ENCODE results near the gene HMCN2.
A peak's percentile ranks its signal among the peaks of the same experiment; 100 is the strongest.

HMCN2 gene

DNA sequence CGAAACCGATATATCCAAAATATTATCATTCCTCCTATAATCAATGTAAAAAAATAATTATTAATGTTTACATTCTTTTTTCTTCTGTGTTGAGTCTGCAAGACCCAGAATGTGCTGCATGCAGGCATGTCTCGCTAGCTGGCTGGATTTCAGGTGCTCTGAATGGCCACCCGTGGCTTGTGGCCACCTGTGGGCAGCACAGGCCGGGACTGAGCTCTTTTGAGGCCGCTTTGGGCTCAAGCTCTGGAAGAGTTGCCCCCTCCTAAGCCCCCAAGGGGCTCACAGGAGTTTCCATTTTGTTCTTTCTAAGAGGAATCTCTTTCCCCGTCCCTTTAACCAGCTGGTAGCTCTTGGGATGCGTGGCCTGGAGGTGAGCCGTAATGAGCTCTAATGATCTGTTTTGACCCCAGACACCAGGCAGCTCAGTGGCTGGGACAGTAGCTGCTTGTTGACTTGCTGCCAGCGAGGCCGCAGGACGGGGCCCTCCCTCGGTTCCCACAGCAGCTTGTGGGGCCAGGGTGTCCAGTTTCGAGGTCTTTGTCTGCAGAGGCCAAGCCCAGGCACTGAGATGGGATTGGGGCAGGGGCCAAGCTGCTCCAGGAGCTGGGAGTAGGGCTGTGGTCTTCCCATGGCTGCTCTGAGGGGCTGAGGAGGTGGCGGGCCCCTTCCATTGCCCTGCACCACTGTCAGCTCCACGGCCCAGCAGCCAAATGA, 200.0 kb downstream of the HMCN2 start:
- H3K14ac ChIP-seq (ENCODE audit: low read length in 2 of 2), result no peak overlapping the region
- H3K9me3 ChIP-seq (ENCODE audit: control insufficient read depth, low read length), result no peaks in the 10 kb centered on the region
- H4K91ac ChIP-seq (ENCODE audit: low read length), result no peak overlapping the region
- no peak overlapping the region for H3K18ac ChIP-seq (ENCODE audit: low read depth in 1 of 2, low read length in 2 of 2)
- H3K4me2 ChIP-seq (ENCODE audit: low read length, poor library complexity, severe bottlenecking), result no peak overlapping the region
- H2AFZ ChIP-seq (ENCODE audit: low read depth, low read length), result no peak overlapping the region
- peaks cover 53 to 85% of the 10 kb centered on the region in 2 experiments for H3K36me3 ChIP-seq (ENCODE audit: control insufficient read depth in 1 of 2, insufficient read depth in 2 of 2, low read depth in 1 of 2, low read length in 2 of 2)
- no peak for DNase-seq
- no peak overlapping the region for H2BK5ac ChIP-seq (ENCODE audit: low read depth, low read length, poor library complexity, severe bottlenecking)
- no peak overlapping the region for H2AK5ac ChIP-seq (ENCODE audit: low read length, severe bottlenecking)
- no peak overlapping the region for H3K27ac ChIP-seq (ENCODE audit: low read length, poor library complexity, severe bottlenecking)
- no peak overlapping the region for H3K23ac ChIP-seq (ENCODE audit: low read length in 2 of 2)
- H3K4me1 ChIP-seq (ENCODE audit: control insufficient read depth, insufficient read depth, low read depth, low read length), result no peaks in the 10 kb centered on the region
- no peaks in the 10 kb centered on the region for H3K27me3 ChIP-seq (ENCODE audit: control insufficient read depth in 1 of 2, insufficient read depth in 1 of 2, low read length in 2 of 2)
- WGBS, result 74% methylated on average over 12 of the region's 16 CpGs
- H2BK12ac ChIP-seq (ENCODE audit: low read length in 2 of 2), result no peak overlapping the region
- no peak overlapping the region for H3K4me3 ChIP-seq (ENCODE audit: insufficient read depth in 1 of 2, low read depth in 1 of 2, low read length in 2 of 2)
- no peak overlapping the region for H3K4ac ChIP-seq (ENCODE audit: low read depth in 1 of 2, low read length in 2 of 2)
- H2BK15ac ChIP-seq (ENCODE audit: low read depth, poor library complexity, severe bottlenecking), result no peak overlapping the region
- peaks cover 2% of the 10 kb centered on the region for H3K79me1 ChIP-seq (replicated peaks; ENCODE audit: low read length, poor library complexity, severe bottlenecking)
- no peak overlapping the region for H2BK120ac ChIP-seq (ENCODE audit: low read depth, low read length)
- H4K8ac ChIP-seq (ENCODE audit: low read length), result no peak overlapping the region
- no peak overlapping the region for H3K9ac ChIP-seq (ENCODE audit: low read length)

DNA sequence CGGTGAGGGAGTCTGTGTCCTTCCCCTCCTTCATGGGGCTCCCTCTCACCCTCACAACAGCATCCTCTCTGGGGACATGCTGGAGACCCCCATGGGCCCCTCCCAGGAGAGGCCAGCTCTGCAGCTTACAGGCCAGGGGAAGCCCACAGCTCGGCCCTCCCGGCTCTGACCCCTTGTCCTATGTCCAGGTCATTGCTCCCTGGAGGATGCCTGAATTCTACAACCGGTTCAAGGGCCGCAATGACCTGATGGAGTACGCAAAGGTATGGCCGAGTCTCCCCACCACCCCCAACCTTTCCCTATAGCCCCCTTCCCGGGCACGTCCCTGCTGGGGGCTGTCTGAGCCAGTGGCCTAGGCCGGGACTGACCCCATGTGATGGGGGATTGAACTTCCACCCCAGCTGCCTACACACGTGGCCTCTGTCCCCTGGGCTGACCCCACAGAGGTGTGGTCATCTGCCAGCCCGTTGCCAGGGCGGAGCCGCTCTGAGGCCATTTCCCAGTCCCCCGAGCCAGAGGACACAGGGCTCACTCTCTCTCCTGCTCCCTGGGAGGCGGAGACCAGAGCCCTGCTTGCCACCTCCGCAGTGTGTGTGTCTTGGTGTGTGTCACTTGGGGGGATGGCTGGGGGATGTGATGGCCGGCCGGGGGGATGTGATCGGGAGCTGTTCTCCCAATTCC, 201.1 kb downstream of the HMCN2 start:
- no peak overlapping the region for H4K91ac ChIP-seq (ENCODE audit: low read length)

DNA sequence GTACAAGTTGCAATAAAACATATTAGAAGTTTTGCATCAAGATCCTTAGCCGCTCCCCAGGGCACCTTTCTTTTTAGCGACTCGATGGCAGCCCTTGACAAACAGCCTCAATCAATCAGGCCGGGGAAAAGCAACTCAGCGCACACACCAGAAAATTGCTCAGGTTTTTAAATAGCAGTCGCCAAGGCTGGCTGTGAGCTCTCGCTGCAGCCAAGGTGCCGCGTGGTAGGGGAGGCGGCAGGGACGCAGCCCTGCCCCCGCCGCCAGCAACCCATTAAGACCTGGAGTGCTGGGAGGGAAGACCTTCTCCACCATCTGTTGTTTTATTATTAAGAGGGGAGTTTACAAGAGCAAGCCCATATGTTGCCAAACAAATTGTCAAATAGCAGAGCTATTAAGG, 201.8 kb downstream of the HMCN2 start:
- H2BK15ac ChIP-seq (ENCODE audit: low read depth, poor library complexity, severe bottlenecking), result no peak overlapping the region
- no peak overlapping the region for H3K14ac ChIP-seq (ENCODE audit: low read length in 2 of 2)
- no peak for DNase-seq
- no peak overlapping the region for H4K8ac ChIP-seq (ENCODE audit: low read length)
- H3K36me3 ChIP-seq (ENCODE audit: control insufficient read depth in 1 of 2, insufficient read depth in 2 of 2, low read depth in 1 of 2, low read length in 2 of 2), result peaks cover 61 to 88% of the 10 kb centered on the region in 2 experiments
- no peak overlapping the region for H3K4ac ChIP-seq (ENCODE audit: low read depth in 1 of 2, low read length in 2 of 2)
- no peak overlapping the region for H2BK12ac ChIP-seq (ENCODE audit: low read length in 2 of 2)
- no peak overlapping the region for H2BK5ac ChIP-seq (ENCODE audit: low read depth, low read length, poor library complexity, severe bottlenecking)
- H2AFZ ChIP-seq (ENCODE audit: low read depth, low read length), result no peak overlapping the region
- no peaks in the 10 kb centered on the region for H3K4me1 ChIP-seq (ENCODE audit: control insufficient read depth, insufficient read depth, low read depth, low read length)
- no peak overlapping the region for H4K91ac ChIP-seq (ENCODE audit: low read length)
- H3K4me3 ChIP-seq (ENCODE audit: insufficient read depth in 1 of 2, low read depth in 1 of 2, low read length in 2 of 2), result no peak overlapping the region
- H3K27me3 ChIP-seq (ENCODE audit: control insufficient read depth in 1 of 2, insufficient read depth in 1 of 2, low read length in 2 of 2), result no peaks in the 10 kb centered on the region
- H3K23ac ChIP-seq (ENCODE audit: low read length in 2 of 2), result no peak overlapping the region
- WGBS, result 32% methylated on average over 12 of the region's 13 CpGs
- no peak overlapping the region for H3K9ac ChIP-seq (ENCODE audit: low read length)
- no peak overlapping the region for H3K27ac ChIP-seq (ENCODE audit: low read length, poor library complexity, severe bottlenecking)
- H3K18ac ChIP-seq (ENCODE audit: low read depth in 1 of 2, low read length in 2 of 2), result no peak overlapping the region
- no peaks in the 10 kb centered on the region for H3K79me1 ChIP-seq (replicated peaks; ENCODE audit: low read length, poor library complexity, severe bottlenecking)
- no peak overlapping the region for H2AK5ac ChIP-seq (ENCODE audit: low read length, severe bottlenecking)
- no peak overlapping the region for H3K4me2 ChIP-seq (ENCODE audit: low read length, poor library complexity, severe bottlenecking)
- no peak overlapping the region for H2BK120ac ChIP-seq (ENCODE audit: low read depth, low read length)
- H3K9me3 ChIP-seq (ENCODE audit: control insufficient read depth, low read length), result no peaks in the 10 kb centered on the region

More for the DNA sequence above, 201.1 kb downstream of the HMCN2 start:
- no peak overlapping the region for H2BK5ac ChIP-seq (ENCODE audit: low read depth, low read length, poor library complexity, severe bottlenecking)
- no peak overlapping the region for H3K4me3 ChIP-seq (ENCODE audit: insufficient read depth in 1 of 2, low read depth in 1 of 2, low read length in 2 of 2)
- no peak overlapping the region for H2BK15ac ChIP-seq (ENCODE audit: low read depth, poor library complexity, severe bottlenecking)
- H3K23ac ChIP-seq (ENCODE audit: low read length in 2 of 2), result no peak overlapping the region
- H3K36me3 ChIP-seq (ENCODE audit: control insufficient read depth in 1 of 2, insufficient read depth in 2 of 2, low read depth in 1 of 2, low read length in 2 of 2), result peaks cover 64 to 88% of the 10 kb centered on the region in 2 experiments
- no peaks in the 10 kb centered on the region for H3K27me3 ChIP-seq (ENCODE audit: control insufficient read depth in 1 of 2, insufficient read depth in 1 of 2, low read length in 2 of 2)
- H3K79me1 ChIP-seq (replicated peaks; ENCODE audit: low read length, poor library complexity, severe bottlenecking), result no peaks in the 10 kb centered on the region
- no peak overlapping the region for H3K9ac ChIP-seq (ENCODE audit: low read length)
- H3K14ac ChIP-seq (ENCODE audit: low read length in 2 of 2), result peak overlapping the region in 1 of 2 experiments; percentile 19
- H2BK12ac ChIP-seq (ENCODE audit: low read length in 2 of 2), result no peak overlapping the region
- H3K27ac ChIP-seq (ENCODE audit: low read length, poor library complexity, severe bottlenecking), result no peak overlapping the region
- H2AK5ac ChIP-seq (ENCODE audit: low read length, severe bottlenecking), result no peak overlapping the region
- H2BK120ac ChIP-seq (ENCODE audit: low read depth, low read length), result no peak overlapping the region
- no peak for DNase-seq
- H3K4me2 ChIP-seq (ENCODE audit: low read length, poor library complexity, severe bottlenecking), result no peak overlapping the region
- WGBS, result 75% methylated on average over 20 of the region's 20 CpGs
- no peaks in the 10 kb centered on the region for H3K4me1 ChIP-seq (ENCODE audit: control insufficient read depth, insufficient read depth, low read depth, low read length)
- no peaks in the 10 kb centered on the region for H3K9me3 ChIP-seq (ENCODE audit: control insufficient read depth, low read length)
- H4K8ac ChIP-seq (ENCODE audit: low read length), result no peak overlapping the region
- no peak overlapping the region for H3K18ac ChIP-seq (ENCODE audit: low read depth in 1 of 2, low read length in 2 of 2)
- no peak overlapping the region for H3K4ac ChIP-seq (ENCODE audit: low read depth in 1 of 2, low read length in 2 of 2)
- no peak overlapping the region for H2AFZ ChIP-seq (ENCODE audit: low read depth, low read length)

DNA sequence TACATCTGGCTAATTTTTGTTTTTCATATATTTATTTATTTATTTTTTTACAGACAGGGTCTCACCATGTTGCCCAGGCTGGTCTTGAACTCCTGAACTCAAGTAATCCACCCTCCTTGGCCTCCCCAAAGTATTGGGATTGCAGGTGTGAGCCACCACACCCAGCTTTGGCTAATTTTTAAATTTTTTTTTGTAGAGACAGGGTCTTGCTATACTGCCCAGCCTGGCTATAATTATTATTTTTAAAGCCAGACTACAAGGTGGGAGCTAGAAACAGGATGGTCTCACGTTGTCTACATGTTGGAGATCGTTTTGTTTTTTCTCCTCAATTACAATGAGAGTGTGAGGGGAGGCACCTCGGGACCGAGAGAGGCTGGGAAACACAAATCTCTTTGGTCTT, 203.0 kb downstream of the HMCN2 start:
- Histone ChIP-seq H2BK12ac (ENCODE audit: low read length in 2 of 2) (no peak overlapping the region), H4K8ac (ENCODE audit: low read length) (no peak overlapping the region), H2BK120ac (ENCODE audit: low read depth, low read length) (no peak overlapping the region), H3K9ac (ENCODE audit: low read length) (no peak overlapping the region), H3K4ac (ENCODE audit: low read depth in 1 of 2, low read length in 2 of 2) (no peak overlapping the region), H2BK15ac (ENCODE audit: low read depth, poor library complexity, severe bottlenecking) (no peak overlapping the region), H3K4me1 (ENCODE audit: control insufficient read depth, insufficient read depth, low read depth, low read length) (no peaks in the 10 kb centered on the region), H3K79me1 (replicated peaks; ENCODE audit: low read length, poor library complexity, severe bottlenecking) (no peaks in the 10 kb centered on the region), H2AFZ (ENCODE audit: low read depth, low read length) (no peak overlapping the region), H2AK5ac (ENCODE audit: low read length, severe bottlenecking) (no peak overlapping the region), H3K23ac (ENCODE audit: low read length in 2 of 2) (no peak overlapping the region), H3K27me3 (ENCODE audit: control insufficient read depth in 1 of 2, insufficient read depth in 1 of 2, low read length in 2 of 2) (no peaks in the 10 kb centered on the region), H3K14ac (ENCODE audit: low read length in 2 of 2) (no peak overlapping the region), H3K27ac (ENCODE audit: low read length, poor library complexity, severe bottlenecking) (no peak overlapping the region), H3K4me2 (ENCODE audit: low read length, poor library complexity, severe bottlenecking) (no peak overlapping the region), H4K91ac (ENCODE audit: low read length) (no peak overlapping the region), H3K4me3 (ENCODE audit: insufficient read depth in 1 of 2, low read depth in 1 of 2, low read length in 2 of 2) (no peak overlapping the region), H2BK5ac (ENCODE audit: low read depth, low read length, poor library complexity, severe bottlenecking) (no peak overlapping the region), H3K36me3 (ENCODE audit: control insufficient read depth in 1 of 2, insufficient read depth in 2 of 2, low read depth in 1 of 2, low read length in 2 of 2) (peaks cover 61 to 88% of the 10 kb centered on the region in 2 experiments), H3K18ac (ENCODE audit: low read depth in 1 of 2, low read length in 2 of 2) (no peak overlapping the region), H3K9me3 (ENCODE audit: control insufficient read depth, low read length) (no peaks in the 10 kb centered on the region)
- WGBS, result 87% methylated on average over 4 of the region's 4 CpGs
- DNase-seq, result no peak

Data from mesenchymal stem cell (in vitro differentiated cells and primary cell).